Suprapubic skin (tissue), 3 donors: ENCODE data around the gene DEFB110.

Source experiments
- CTCF ChIP-seq, 2 donors: fragments of 200-600 bp in 1 of 2; fragments of 450-650 bp in 1 of 2; sonication (generic) in 1 of 2; IDR thresholded peaks; one replicate each; pipeline ENCODE4 v1.5.1; 2016 to 2019; ENCODE audit warnings: antibody characterized with exemption in 2 of 2, mild to moderate bottlenecking in 1 of 2, moderate library complexity in 1 of 2
- POLR2A ChIP-seq, 2 donors: fragments of 450-650 bp; IDR thresholded peaks; one replicate each; pipeline ENCODE4 v1.6.1; 2017; ENCODE audit warnings: antibody characterized with exemption in 2 of 2, mild to moderate bottlenecking in 2 of 2, moderate library complexity in 2 of 2

- TF ChIP-seq CTCF (IDR thresholded peaks at IDR 0.05) (no peak), POLR2A (IDR thresholded peaks at IDR 0.05) (no peak)
Observed at GRCh38 chr6:50007819-50008218, 14.0 kb downstream of the DEFB110 start.
